NCI-H774 (cell line): ENCODE measurements around the gene TMSB4Y.

ENCODE experiments used
- DNase-seq: peaks from one replicate; lab custom pipeline; 2025; lab: John Stamatoyannopoulos, UW

Gene TMSB4Y

GRCh38 chrY:13703568-13703968 lies at the start of gene TMSB4Y:
Gene TMSB4Y (plus strand): TSS chrY:13703899.
- no peak for DNase-seq

GRCh38 chrY:13664162-13664561 lies 39.5 kb upstream of the TMSB4Y start:
- no peak for DNase-seq

GRCh38 chrY:13671122-13671521 lies 32.6 kb upstream of the TMSB4Y start:
- no peak for DNase-seq

- DNase-seq: no peak
These were observed 1.4 kb upstream of the TMSB4Y start for GRCh38 chrY:13702276-13702675.

- DNase-seq: no peak
These were observed 627 bp downstream of the TMSB4Y start for GRCh38 chrY:13704121-13704930.

- DNase-seq: no peak
These were observed 1.5 kb downstream of the TMSB4Y start for GRCh38 chrY:13705197-13705596.

GRCh38 chrY:13708038-13708437 lies 4.3 kb downstream of the TMSB4Y start:
- DNase-seq: no peak

- DNase-seq: no peak
These were observed 15.3 kb downstream of the TMSB4Y start for GRCh38 chrY:13718996-13719395.

GRCh38 chrY:13729517-13729916 lies 25.8 kb downstream of the TMSB4Y start:
- no peak for DNase-seq

GRCh38 chrY:13738618-13739017 lies 34.9 kb downstream of the TMSB4Y start:
- no peak for DNase-seq

- DNase-seq: no peak
These were observed 47.8 kb downstream of the TMSB4Y start for GRCh38 chrY:13751289-13752071.

- no peak for DNase-seq
These were observed 51.0 kb downstream of the TMSB4Y start for GRCh38 chrY:13754661-13755060.
